HK-2 (cell line): ENCODE results near the gene GDPD5.
A peak's percentile ranks its signal among the peaks of the same experiment; 100 is the strongest.

ENCODE experiments used
- DNase-seq: peaks from one replicate; pipeline ENCODE4 v3.0.0-alpha.2; 2018; ENCODE audit not compliant: unreplicated experiment

GDPD5 gene

DNA sequence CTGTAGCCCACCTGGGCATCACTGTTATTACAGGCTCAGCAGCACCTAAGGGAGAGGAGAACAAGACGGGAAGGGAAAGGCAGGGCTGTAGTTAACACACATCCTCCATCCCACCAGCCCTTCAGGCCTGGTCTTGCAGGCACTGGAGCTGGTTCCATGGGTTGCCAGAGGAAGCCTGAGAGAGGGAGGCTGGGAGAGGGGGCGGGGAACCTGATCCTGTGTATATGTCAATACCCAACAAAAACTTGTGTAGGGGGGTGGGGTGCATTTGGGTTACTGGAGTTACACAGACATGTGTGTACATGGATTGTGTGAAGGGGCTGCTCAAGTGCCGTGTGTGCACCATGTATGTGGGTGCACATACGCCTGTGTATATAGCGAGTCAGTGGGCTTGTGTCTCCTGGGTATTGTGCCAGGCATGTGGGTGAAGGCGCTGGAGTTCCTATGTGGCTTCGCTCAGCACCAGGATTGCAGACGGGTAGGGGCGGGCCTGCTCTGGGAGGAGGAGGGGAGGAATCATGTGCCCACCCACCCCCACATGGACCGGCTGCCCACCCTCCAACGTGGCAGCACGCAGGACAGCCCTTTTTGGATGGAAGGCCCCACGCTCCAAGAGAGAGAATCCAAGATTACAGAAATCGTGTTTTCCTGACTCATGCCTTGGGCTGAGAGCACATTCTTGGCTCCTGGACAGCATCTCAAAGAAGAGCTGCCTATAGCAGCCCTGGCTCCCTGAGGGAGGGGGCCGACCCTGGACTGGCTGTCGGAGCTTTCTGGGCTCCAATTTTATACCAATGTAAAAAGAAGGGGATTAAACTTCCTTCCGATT is 32.1 kb upstream of the GDPD5 start:
- DNase-seq, result no peak

DNA sequence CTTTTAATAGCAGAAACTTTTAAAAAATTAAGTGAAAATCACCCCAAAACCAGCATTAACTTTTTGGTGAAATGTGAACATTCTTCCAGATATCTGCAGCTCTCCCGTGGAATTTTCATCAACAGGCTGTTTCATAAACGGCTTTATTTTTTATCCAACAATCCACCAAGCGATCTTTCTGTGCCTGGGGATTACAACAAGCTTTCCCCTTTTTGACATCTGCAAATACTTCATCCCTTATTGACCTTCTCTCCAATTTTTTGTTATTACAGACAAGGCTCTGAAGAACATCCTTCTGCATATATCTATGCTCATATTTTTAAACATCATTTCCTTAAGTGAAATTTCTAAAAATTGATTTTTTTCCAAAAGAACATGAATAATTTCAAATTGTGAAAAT is 30.5 kb upstream of the GDPD5 start:
- no peak for DNase-seq

DNA sequence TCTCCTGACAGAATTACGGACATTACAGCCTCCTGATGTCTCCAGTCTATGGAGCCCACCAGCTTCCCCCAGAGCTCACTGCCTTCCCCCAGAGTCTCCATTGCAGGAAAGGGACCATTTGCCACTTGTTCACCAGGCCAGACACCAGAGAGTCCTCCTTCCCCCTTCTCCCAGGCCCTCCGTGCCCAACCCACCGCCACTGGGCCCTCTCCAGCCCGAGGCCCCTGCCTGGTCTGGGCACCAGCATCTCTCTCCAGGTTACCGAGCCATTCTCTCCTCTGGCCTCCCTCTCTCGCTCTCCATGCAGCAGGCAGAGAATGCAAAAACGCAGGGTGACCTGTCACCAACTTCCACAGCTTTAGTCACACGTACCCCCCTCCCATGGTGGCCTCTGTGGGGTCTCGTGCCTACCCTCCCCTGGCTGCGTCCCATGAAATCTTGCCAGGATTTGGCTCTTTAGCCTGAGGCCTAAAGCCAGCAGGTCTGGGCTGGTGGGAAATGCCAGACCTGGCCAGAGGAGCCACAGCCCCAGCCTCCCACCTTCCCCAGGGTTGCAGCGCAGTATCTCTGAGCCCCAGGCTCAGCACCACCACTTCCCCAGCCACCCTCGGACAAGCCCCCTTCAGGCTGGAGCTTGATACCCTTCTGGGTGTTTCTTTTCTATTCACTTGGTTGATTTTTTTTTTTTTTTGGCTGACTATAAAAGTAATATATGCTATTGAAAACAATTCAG is 29.5 kb upstream of the GDPD5 start:
- DNase-seq, result no peak

DNA sequence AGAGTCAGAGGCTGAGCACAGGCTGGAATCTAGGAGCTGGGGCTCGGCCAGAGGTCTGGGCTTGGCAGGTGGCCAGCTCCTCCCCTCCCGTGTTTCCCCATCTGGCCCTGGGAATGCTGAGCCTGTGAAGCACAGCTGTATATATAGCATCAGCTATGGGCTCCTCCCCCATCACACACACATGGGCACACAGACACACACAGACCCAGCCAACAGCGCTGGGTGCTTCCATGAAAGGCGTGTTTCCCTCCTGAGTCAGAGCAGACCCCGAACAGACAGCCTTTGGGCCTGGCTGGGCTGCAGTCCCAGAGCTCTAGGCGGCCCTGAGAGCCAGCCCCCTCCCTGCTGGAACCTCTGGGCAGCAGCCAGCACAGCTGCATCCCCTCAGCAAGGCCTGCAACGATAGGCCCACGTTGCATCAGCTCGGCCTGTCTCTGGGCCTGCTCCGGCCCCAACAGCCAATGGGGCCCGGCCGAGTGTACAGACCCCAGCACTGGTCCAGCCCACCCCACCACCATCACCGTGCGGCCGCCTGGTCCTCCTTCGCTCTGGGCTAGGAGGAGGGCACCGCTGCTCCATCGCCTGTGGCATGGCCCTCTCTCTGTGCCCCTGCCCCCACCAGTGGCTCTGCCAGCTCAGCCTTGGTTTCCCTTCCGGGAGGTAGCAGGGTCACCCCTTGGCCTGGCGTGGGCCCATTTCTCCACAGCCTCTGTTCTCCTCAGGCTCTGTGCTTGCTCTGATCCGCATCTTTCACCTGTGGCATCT is 28.7 kb upstream of the GDPD5 start:
- DNase-seq, result no peak

DNA sequence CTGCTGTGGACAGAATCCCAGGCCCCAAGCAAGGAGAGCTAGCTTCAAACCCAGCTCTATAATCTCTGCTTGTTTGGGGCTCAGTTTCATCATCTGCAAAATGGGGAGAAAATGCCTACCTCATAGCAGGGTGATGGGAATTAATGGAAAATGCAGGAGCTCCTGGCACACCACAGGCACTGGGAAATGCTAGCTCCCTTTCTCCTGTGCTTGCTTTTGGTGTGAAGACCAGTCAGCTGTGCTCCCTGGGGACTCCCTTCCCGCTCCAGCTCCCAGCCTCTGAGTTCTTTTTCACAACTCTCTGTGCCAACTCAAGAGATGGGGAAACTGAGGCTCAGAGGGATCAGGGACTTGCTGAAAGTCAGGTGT is 28.1 kb upstream of the GDPD5 start:
- no peak for DNase-seq

DNA sequence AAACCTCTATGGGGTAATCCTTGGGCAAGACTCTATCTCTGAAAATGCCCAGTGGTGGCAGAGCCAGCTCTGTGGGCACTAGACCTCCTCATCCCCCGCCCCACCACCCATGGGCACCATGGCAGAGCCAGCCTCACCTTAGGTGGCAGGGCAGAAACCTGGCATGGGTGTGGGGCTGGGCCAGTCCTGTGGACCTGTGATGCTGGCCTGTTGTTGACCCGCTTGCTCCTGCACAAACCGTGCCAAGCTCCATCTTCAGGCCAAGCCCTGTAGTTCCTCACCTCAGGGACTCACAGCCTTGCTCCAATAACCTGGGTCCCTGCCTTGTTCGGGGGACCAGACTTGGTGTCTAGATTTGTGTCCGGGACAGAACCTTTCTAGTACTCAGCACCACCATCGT is 27.4 kb upstream of the GDPD5 start:
- no peak for DNase-seq

DNA sequence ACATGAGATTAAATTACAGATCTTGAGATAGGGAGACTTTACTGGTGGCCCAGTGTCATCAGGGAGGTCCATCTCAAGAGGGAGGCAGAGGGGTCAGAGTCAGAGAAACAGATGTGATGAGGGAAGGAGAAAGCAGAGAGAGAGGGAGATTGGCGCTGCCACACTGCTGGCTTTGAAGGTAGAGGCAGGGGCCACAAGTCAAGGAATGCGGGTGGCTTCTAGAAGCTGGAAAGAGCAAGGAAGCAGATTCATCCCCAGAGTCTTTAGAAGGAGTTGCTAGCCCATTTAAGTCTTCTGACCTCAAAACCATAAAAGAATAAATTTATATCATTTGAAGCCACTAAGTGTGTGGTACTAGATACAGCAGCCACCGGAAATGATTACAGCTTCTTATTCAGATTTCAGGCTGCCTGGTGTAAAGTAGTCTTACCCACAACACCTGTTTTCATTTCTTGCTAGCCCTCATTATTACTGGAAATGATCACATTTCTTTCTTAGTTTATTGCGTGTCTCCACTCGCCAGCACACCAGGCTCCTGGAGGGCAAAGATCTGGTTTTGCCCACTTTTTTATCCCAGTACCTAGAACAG is 23.7 kb upstream of the GDPD5 start:
- no peak for DNase-seq

DNA sequence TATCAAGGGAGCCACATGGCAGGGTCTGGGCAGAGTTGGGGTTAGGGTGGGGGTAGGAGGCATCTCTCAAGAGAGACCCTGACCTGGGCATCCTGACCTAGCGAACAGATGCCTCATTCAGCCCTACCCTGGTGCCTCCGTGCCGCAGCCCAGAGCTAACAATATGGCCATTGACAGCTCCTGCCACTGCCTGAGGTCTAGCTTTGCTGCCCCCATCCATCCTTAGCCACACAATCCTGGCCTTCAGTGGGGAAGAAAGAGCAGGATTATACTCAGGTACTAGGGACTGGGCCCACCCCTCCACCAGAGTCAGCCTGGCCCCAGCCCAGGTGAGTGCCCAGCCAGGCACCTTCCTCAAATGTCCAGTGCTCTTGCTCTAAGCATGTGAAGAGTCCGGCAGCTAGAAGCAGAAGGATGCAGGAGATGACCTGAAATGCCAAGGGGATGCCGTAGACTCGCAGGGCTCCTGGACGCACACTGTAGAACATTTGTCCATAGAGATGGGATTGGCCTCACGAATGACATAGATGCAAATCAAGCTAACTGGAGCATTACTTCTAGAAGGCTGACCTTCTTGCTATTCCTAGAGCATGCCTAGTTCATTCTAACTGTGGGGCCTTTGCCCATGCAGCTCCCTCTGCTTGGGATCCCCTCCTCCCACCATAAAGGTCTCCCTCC is 23.0 kb upstream of the GDPD5 start:
- DNase-seq, result no peak

DNA sequence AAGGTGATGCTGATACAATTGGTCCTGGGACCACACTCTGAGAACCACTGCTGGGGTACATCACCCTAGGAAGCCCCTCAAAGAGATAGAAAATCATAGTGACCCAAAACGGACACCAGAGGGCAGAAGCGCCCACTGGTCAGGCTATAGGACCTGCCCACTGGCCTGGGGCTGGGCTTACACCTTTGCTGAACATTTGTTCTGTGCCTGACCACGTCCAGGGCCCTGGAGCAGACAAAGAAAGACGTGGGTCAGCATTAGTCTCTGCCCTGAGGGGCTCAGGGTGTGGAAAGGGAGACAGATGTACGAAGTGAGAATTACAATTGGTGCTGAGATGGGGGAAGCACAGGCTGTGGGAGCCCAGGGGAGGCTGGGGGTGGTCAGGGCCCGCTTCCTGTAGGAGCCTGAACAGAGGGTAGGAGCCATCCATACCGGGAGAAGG is 21.9 kb upstream of the GDPD5 start:
- DNase-seq, result peak; percentile 49

DNA sequence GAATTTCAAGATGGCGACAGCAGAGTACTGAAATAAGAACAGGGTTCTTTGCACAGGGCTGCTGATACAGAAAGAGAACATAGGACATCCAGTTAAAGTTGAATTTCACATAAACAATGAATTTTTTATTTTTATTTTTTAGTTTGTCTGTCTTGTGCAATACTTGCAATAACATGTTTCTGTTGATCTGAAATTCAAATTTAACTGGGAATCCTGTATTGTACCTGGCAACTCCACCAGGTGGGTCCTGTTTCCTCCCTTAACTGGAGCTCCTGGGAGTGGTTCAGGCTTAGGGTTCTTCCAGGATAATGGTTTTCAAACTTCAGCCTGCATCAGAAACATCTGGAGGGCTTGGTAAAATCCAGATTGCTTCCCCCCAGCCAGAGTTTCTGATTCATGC is 21.4 kb upstream of the GDPD5 start:
- no peak for DNase-seq

DNA sequence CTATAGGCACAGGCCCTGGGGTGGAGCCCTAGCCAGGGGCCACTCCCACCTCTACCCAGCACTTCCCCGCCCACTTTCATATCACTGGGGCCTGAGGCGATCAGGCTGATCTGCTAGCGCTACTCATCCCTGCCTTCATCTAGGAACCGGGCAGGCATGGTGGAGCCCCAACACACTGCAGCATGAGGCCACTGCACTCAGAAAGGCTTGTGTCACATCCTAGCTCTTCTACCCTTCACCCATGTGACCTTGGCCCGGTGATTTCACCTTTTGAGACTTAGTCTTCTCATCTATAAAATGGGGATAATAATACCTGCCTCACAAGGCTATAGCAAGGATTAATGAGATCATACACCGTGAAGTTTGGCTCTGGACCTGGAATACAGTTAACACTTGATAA is 18.1 kb upstream of the GDPD5 start:
- DNase-seq, result no peak

DNA sequence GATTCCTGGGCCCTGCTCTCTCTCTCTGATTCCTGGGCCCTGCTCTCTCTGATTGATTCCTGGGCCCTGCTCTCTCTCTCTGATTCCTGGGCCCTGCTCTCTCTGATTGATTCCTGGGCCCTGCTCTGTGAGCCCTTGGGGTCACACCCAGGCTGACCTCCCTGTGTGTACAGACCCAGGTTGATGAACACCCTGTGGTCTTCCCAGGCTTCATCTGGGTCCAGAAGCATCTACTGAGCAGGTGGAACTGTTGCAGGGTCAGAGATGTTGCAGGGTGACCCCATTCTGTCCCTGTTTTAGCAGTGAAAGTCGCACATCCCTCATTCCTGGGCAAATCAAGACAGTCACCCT is 16.3 kb upstream of the GDPD5 start:
- no peak for DNase-seq

DNA sequence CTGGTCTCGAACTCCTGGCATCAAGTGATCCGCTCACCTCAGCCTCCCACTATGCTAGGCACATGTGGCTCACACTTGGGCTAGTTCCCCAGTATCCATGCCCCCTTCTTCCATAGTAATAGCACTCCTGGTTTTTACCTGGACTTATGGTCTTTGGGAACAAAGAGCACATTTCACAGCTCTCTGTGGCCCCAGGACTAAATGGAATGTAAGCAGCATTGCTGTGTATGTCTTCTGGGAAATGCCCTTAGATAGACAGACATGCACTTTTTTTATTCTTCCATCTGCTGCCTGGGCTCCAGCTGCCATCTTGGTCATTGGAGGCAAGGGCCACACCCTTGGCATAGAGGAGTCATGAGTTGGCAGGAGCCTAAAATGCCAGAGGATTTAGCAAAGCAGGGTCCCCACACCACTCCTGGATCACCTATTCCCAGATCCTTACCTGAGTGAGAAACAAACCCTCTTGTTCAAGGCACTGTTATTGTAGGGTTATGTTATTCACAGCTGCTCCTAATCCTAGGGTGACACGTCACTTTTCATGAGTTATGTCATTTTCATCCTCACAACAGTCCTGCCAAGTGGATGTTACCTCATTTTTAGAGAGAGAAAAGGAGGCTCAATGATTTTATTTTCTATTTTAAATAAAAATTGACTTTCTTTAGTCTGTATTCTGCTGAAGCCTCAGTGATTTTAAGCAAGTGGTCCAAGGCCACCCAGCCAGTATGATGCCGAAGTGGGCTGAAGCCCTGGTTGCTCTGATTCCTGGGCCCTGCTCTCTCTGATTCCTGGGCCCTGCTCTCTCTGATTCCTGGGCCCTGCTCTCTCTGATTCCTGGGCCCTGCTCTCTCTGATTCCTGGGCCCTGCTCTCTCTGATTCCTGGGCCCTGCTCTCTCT is 15.7 kb upstream of the GDPD5 start:
- DNase-seq, result no peak

DNA sequence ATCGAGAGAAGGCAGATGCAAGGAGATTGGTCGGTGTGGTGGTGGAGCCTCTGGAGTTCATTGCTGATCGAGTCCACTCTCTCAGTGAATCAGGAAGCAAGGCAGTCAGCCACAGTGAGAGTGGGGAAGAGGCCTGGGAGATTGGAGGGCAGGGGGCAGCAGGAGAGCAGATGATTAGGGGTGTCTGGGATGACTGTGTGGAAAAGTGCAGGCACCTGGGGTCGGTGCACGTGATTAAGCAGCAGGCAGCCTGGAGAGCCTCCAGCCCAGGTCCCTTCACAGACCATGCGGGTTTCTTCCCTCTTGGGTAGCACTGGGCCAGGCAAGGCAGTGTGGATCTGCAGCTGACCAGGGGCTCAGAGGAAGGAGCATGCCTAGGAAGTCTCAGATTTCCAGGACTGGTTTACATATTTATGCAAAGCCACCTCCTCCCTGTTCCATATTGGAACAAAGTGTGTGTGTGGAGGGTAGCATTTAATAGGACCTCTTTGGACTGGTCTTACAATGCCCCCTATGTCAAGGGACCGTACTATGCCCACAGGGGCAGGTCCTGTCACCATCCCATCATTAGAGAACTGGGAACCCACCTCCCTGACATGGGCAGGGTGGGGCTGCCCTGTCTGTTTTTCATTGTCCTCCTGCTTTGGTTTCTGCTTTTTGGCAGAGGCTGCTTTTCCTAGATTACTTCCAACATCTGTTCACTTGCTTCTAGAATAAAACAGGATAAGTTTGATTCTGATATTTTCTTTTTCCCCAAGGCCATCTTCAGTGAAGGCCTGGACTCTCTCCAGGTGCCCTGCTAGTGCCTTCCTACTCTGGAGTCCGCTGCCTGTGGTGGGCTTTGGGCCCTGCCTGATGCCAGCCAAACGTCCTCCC is 14.0 kb upstream of the GDPD5 start:
- no peak for DNase-seq

DNA sequence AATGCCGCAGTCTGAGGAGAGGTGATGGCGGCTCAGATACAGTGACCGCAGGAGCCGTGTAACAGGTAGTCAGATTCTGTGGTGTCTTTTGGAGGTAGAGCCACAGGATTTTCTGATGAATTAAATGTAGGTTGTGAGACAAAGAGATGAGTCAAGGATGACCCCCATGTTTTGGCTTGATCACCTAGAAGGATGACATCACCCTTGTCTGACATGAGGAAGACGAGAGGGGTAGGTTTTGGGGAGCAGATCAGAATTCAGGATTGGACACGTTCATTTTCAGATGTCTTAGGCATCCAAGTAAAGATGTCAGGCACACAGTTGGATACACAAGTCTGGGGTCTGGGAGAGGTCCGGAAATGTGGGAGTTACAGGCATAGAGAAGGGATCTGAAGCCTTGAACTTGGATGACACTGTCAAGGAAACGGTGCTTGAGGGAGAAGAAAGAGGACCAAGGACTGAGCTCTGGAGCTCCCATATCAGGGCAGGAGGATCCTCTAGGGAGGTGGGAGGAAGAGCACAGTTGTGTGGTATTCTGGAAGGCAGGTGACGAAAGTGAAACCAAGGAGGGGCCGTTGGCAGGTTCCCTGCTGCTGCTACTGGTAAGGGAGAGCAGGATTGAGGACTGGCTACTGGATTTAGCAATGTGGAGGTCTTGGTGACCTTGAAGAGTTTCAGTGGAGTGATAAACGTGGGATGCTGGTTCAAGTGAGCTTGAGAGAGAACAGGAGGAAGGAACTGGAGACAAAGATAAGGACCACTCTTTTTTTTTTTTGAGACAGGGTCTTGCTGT is 12.6 kb upstream of the GDPD5 start:
- no peak for DNase-seq

DNA sequence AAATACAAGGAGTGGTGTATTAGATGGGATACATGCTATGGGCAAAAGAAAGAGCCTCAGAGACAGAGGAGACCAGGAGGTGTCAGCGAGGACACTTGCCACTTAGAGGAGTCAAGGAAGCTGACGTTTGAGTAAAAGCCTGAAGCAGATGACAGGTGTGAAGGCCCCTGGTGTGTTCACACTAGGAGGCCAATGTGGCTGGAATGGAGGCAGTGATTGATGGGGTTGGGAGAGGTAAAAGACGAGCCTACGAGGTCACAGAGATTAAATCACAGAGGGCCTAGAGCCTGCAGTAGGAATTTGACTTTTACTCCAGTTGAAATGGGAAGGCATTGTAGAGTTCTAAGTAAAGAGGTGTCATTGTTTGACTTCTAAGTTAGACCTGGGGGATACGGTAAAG is 12.0 kb upstream of the GDPD5 start:
- no peak for DNase-seq

DNA sequence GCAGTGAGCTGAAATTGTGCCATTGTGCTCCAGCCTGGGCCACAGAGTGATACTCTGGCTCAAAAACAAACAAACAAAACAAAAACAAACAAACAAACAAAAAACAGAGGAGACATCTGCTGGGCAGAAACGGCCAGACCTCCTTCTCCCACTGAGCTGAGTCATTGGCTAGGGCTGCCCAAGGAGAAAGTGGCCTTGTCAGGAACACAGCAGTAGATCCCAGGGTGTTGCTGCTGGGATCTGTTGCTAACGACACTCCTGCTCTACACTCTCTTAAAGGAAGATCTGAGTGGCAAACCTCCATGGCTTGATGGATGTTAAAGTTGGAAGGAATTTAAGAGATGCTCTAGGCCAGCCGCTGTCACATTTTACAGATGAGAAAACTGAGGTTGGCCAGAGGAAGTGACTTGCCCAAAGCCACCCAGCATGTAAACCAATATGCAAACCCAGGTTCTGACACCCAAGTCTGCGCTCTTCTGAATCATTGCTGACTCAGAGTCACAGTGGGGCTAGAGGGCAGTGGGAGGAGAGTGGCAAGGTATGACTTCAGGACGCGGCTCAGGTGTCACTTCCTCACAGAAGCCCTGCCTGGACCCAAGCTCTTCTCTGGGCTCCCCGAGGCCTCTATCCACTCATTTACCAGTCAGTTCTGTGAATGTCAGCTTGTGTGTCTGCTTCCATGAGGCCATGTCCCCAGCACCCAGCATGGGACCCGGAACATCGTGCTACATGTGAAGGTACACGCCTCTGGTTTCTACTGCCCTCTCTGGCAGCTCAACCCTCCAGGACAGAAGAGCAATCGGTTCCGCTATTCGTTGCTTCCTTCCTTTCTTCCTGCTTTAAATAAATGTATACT is 11.3 kb upstream of the GDPD5 start:
- peak; percentile 46 for DNase-seq

DNA sequence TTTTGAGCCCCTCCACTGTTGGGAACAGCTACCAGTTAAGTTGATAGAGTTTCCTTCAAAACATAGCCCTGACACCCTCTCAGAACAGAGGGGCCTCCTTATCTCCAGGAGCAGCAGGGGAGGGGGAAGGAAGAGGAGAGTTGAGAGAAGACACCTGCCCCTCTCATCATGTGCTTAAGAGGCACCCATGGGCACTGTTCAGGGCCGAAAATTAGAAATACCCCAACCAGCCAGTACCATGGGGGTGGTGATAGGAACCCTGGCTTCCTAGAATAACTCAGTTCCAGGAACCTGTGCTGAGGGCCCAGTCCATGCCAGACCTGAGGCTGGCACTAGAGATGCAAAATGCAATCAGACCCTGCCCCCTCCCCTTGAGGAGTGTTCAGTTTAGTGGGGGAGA is 9.3 kb upstream of the GDPD5 start:
- no peak for DNase-seq
